GM18858 (cell line): ENCODE data around the gene TPP1.

Experiments used
- ATAC-seq: cut with Tn5 transposase; IDR thresholded peaks from one replicate; pipeline ENCODE4 v1.9.1; 2021; ENCODE audit not compliant: unreplicated experiment

The TPP1 gene

GRCh38 chr11:6596239-6596877 is 22.9 kb downstream of the TPP1 start:
- ATAC-seq, result no peak

- no peak for ATAC-seq
These were observed 25.0 kb downstream of the TPP1 start for GRCh38 chr11:6594142-6594768.

GRCh38 chr11:6588018-6588417 is 31.2 kb downstream of the TPP1 start:
- ATAC-seq, result no peak

- no peak for ATAC-seq
These were observed 31.8 kb downstream of the TPP1 start for GRCh38 chr11:6587360-6587953.

GRCh38 chr11:6586434-6587359 is 32.5 kb downstream of the TPP1 start:
- ATAC-seq, result no peak

- no peak for ATAC-seq
These were observed 34.7 kb downstream of the TPP1 start for GRCh38 chr11:6584528-6584927.

GRCh38 chr11:6583584-6583983 is 35.6 kb downstream of the TPP1 start:
- no peak for ATAC-seq

GRCh38 chr11:6579681-6580080 is 39.5 kb downstream of the TPP1 start:
- no peak for ATAC-seq

GRCh38 chr11:6578134-6578533 is 41.1 kb downstream of the TPP1 start:
- no peak for ATAC-seq

- no peak for ATAC-seq
These were observed 42.5 kb downstream of the TPP1 start for GRCh38 chr11:6576471-6577373.

- ATAC-seq, result no peak
These were observed 44.2 kb downstream of the TPP1 start for GRCh38 chr11:6574816-6575715.

GRCh38 chr11:6572215-6572614 is 47.0 kb downstream of the TPP1 start:
- ATAC-seq, result no peak

GRCh38 chr11:6571434-6572008 is 47.7 kb downstream of the TPP1 start:
- ATAC-seq, result no peak

- no peak for ATAC-seq
These were observed 48.4 kb downstream of the TPP1 start for GRCh38 chr11:6570691-6571427.

GRCh38 chr11:6569706-6570105 is 49.5 kb downstream of the TPP1 start:
- ATAC-seq, result no peak

- ATAC-seq, result no peak
These were observed 50.9 kb downstream of the TPP1 start for GRCh38 chr11:6568191-6568918.

GRCh38 chr11:6567371-6567745 is 51.9 kb downstream of the TPP1 start:
- no peak for ATAC-seq
